Measurements from ENCODE around the gene APCDD1L.
"Not testable (repeated sequence)": the region's sequence is repeated elsewhere in the genome, so short reads cannot be mapped to it uniquely, and the experiment has no call there.

APCDD1L gene

DNA sequence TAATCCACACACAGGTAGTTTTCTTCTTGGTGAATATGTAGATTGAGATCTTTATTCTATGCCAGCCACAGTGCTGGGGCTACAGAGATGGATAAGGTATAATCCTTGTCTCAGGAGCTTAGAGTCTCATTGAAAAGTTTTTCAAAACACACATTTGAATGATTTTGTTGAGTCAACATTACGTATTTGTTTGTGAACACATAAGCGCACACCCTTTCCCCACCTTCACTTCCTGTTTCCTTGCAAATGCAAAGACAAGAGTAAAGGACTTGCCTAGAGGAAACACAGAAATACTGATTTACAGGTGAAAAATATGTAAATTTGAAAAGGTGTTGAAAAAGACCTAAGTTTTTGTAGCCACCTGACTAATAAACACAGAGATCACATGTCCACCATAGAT is 98.4 kb downstream of the APCDD1L start:
- DNase-seq = no peak
- no peaks in the 10 kb centered on the region for H3K27me3 ChIP-seq
- H3K4me3 ChIP-seq (ENCODE audit: low read depth, low read length) = no peak overlapping the region
- TF ChIP-seq, protein P1, sequence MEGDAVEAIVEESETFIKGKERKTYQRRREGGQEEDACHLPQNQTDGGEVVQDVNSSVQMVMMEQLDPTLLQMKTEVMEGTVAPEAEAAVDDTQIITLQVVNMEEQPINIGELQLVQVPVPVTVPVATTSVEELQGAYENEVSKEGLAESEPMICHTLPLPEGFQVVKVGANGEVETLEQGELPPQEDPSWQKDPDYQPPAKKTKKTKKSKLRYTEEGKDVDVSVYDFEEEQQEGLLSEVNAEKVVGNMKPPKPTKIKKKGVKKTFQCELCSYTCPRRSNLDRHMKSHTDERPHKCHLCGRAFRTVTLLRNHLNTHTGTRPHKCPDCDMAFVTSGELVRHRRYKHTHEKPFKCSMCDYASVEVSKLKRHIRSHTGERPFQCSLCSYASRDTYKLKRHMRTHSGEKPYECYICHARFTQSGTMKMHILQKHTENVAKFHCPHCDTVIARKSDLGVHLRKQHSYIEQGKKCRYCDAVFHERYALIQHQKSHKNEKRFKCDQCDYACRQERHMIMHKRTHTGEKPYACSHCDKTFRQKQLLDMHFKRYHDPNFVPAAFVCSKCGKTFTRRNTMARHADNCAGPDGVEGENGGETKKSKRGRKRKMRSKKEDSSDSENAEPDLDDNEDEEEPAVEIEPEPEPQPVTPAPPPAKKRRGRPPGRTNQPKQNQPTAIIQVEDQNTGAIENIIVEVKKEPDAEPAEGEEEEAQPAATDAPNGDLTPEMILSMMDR (IDR thresholded peaks at IDR 0.05; ENCODE audit: low read depth, low read length) = no peak
- peaks cover 35% of the 10 kb centered on the region for H3K36me3 ChIP-seq
- peaks cover 5% of the 10 kb centered on the region; the same call in 1 of the 2 replicates for H3K4me1 ChIP-seq
- H3K9me3 ChIP-seq = no peaks in the 10 kb centered on the region

DNA sequence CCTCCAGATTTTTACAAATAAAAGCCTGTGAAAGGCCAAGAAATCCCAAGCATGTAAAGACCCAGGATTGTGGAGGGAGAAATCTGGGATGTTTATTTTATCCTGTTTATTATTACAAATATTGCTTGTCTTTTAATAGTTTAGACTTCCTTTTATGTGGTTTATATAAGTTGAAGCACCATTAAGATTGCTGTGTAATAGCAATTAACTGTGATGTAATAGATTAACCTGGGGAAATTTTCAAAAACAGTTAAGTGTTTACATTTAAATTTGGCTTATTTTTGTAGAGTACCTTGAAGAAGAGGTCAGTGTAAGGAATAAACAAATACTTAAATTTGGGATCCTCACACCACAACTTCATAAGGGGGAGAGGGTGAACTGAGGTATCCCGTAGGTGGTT is 99.1 kb downstream of the APCDD1L start:
- no peaks in the 10 kb centered on the region for H3K27me3 ChIP-seq
- peaks cover 5% of the 10 kb centered on the region; the same call in 1 of the 2 replicates for H3K4me1 ChIP-seq
- DNase-seq = no peak
- TF ChIP-seq, protein P1 (IDR thresholded peaks at IDR 0.05; ENCODE audit: low read depth, low read length) = no peak
- H3K36me3 ChIP-seq = peaks cover 29% of the 10 kb centered on the region
- no peaks in the 10 kb centered on the region for H3K9me3 ChIP-seq
- H3K4me3 ChIP-seq (ENCODE audit: low read depth, low read length) = no peak overlapping the region

DNA sequence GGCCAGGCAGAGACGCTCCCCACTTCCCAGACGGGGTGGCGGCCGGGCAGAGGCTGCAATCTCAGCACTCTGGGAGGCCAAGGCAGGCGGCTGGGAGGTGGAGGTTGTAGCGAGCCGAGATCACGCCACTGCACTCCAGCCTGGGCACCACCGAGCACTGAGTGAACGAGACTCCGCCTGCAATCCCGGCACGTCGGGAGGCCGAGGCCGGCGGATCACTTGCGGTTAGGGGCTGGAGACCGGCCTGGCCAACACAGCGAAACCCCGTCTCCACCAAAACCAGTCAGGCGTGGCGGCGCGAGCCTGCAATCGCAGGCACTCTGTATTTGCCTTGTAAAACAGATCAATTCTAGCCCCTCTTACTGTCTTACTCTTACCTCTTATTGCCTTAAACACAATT is 100.4 kb downstream of the APCDD1L start:
- not testable (repeated sequence) for H3K4me1 ChIP-seq; H3K27me3 ChIP-seq; H3K4me3 ChIP-seq (ENCODE audit: low read depth, low read length); H3K9me3 ChIP-seq; DNase-seq
- H3K36me3 ChIP-seq = peaks cover 18% of the 10 kb centered on the region

- H3K9me3 ChIP-seq, H3K27me3 ChIP-seq: not testable (repeated sequence)
Measured at GRCh38 chr20:58414216-58414615, 101.0 kb downstream of the APCDD1L start.

More at GRCh38 chr20:58414216-58414615, 101.0 kb downstream of the APCDD1L start:
- DNase-seq; H3K4me1 ChIP-seq; H3K4me3 ChIP-seq (ENCODE audit: low read depth, low read length): not testable (repeated sequence)
- H3K36me3 ChIP-seq = peaks cover 13% of the 10 kb centered on the region
